GM12878 (cell line): ENCODE data around the gene PLXNA4. TPM values are rescaled to one million over a fixed set of nuclear protein-coding genes. Genes with fewer than 3 reads are reported as not detected.

Experiments used
- ATAC-seq: fragments of 200-7000 bp; cut with Tn5 transposase; 3 replicates; pipeline ENCODE4 v1.9.1; 2020; ENCODE audit warnings: mild to moderate bottlenecking, moderate library complexity
- BruUV-seq: library from RNA; stranded (reverse); fragments of 400-500 nt; replicated peaks from 2 replicates; lab custom pipeline; 2021; lab: Mats Ljungman, UMichigan
- CTCF ChIA-PET: fragments of 300-600 bp; sonication (Branson Sonifier 250); formaldehyde crosslinking; extraction: SDS; loops from one replicate; lab custom pipeline; 2021; ENCODE audit warnings: inconsistent platforms; lab: Yijun Ruan, JAX
- POLR2A ChIA-PET: fragments of 350-600 bp; formaldehyde crosslinking; extraction: SDS; loops from one replicate; lab custom pipeline; 2021; ENCODE audit warnings: inconsistent platforms; lab: Charles Lee
- RAD21 ChIA-PET: fragments of 300-600 bp; sonication (Branson Sonifier 250); formaldehyde crosslinking; loops from one replicate; lab custom pipeline; 2023; ENCODE audit warnings: antibody characterized with exemption; ENCODE audit not compliant: unreplicated experiment; lab: Charles Lee
- SMC1A ChIA-PET: fragments of 300-600 bp; sonication (Branson Sonifier 250); formaldehyde crosslinking; loops from one replicate; lab custom pipeline; 2023; ENCODE audit not compliant: unreplicated experiment, uncharacterized antibody; lab: Charles Lee
- DNase-seq: peaks from one replicate; pipeline ENCODE4 v3.0.0-alpha.2; 2011; ENCODE audit warnings: low read depth, low spot score
- FAIRE-seq: peaks from 3 replicates; lab custom pipeline; 2011; peaks lifted over from hg19 to GRCh38; lab: Jason Lieb, UNC
- H2AFZ ChIP-seq: 2 replicates; pipeline ENCODE4 v1.6.0; 2011; ENCODE audit warnings: low read depth, low read length, control low read depth; ENCODE audit not compliant: control insufficient read depth
- H3K27ac ChIP-seq: 2 replicates; pipeline ENCODE4 v1.5.1; 2011; ENCODE audit warnings: control low read depth; ENCODE audit not compliant: control insufficient read depth, insufficient read depth
- H3K27me3 ChIP-seq, 2 experiments: replicated peaks in 1 of 2; 2 replicates each; pipeline versions ENCODE4 v1.6.0 to v1.6.1; 2011; ENCODE audit warnings: low read length in 1 of 2; ENCODE audit not compliant: control insufficient read depth in 2 of 2, insufficient read depth in 2 of 2
- H3K36me3 ChIP-seq, 2 experiments: 2 replicates each; pipeline ENCODE4 v1.5.1; 2011; ENCODE audit warnings: low read length in 1 of 2; ENCODE audit not compliant: control insufficient read depth in 2 of 2, insufficient read depth in 2 of 2
- H3K4me1 ChIP-seq: 2 replicates; pipeline ENCODE4 v1.6.1; 2011; ENCODE audit warnings: mild to moderate bottlenecking, low read length, moderate library complexity, mixed read lengths; ENCODE audit not compliant: control insufficient read depth, insufficient read depth
- H3K4me2 ChIP-seq: 2 replicates; pipeline ENCODE4 v1.6.0; 2011; ENCODE audit warnings: control low read depth; ENCODE audit not compliant: control insufficient read depth, insufficient read depth
- H3K4me3 ChIP-seq: fragments of 200-600 bp; sonication (generic); 2 replicates; pipeline ENCODE4 v1.5.1; 2016
- H3K79me2 ChIP-seq: 2 replicates; pipeline ENCODE4 v1.6.0; 2011; ENCODE audit warnings: low read length; ENCODE audit not compliant: control insufficient read depth, insufficient read depth
- H3K9ac ChIP-seq: 2 replicates; pipeline ENCODE4 v1.8.0; 2011; ENCODE audit warnings: low read length, control low read depth, mixed read lengths; ENCODE audit not compliant: control insufficient read depth, insufficient read depth
- H3K9me3 ChIP-seq: replicated peaks from 3 replicates; pipeline ENCODE4 v1.5.1; 2011; ENCODE audit warnings: mild to moderate bottlenecking, low read length; ENCODE audit not compliant: control insufficient read depth, insufficient read depth
- H4K20me1 ChIP-seq: 2 replicates; pipeline ENCODE4 v1.6.0; 2011; ENCODE audit not compliant: control insufficient read depth, insufficient read depth
- ATF7 ChIP-seq: fragments of 450-650 bp; IDR thresholded peaks from 2 replicates; pipeline ENCODE4 v1.6.1; 2016; ENCODE audit warnings: low read depth, mild to moderate bottlenecking
- CBX5 ChIP-seq: sonication (generic); IDR thresholded peaks from 2 replicates; pipeline ENCODE4 v1.6.1; 2016; ENCODE audit warnings: low read depth, moderate library complexity, mild to moderate bottlenecking, inconsistent platforms
- CHD2 ChIP-seq: IDR thresholded peaks from 2 replicates; pipeline ENCODE4 v1.6.1; 2011; ENCODE audit warnings: low read depth, low read length, improper control_type of control experiment, borderline replicate concordance
- E4F1 ChIP-seq: fragments of 450-650 bp; IDR thresholded peaks from 2 replicates; pipeline ENCODE4 v1.6.1; 2018; ENCODE audit warnings: borderline replicate concordance, mild to moderate bottlenecking; ENCODE audit not compliant: partially characterized antibody
- EP300 ChIP-seq, 2 experiments: fragments of 150-350 bp in 1 of 2; IDR thresholded peaks; 2 replicates each; pipeline ENCODE4 v1.6.1; 2011 to 2012; ENCODE audit warnings: low read depth in 2 of 2, low read length in 2 of 2, borderline replicate concordance in 1 of 2, improper control_type of control experiment in 1 of 2, inconsistent platforms in 1 of 2; ENCODE audit not compliant: control insufficient read depth in 1 of 2
- FOS ChIP-seq: IDR thresholded peaks from 3 replicates; pipeline ENCODE4 v1.6.1; 2011; ENCODE audit warnings: borderline replicate concordance; ENCODE audit not compliant: insufficient read length; ENCODE audit errors: extremely low read depth
- HCFC1 ChIP-seq: fragments of 150-350 bp; IDR thresholded peaks from 2 replicates; pipeline ENCODE4 v1.6.1; 2014; ENCODE audit warnings: low read length
- IKZF1 ChIP-seq: fragments of 450-650 bp; conservative IDR thresholded peaks from 2 replicates; pipeline ENCODE4 v1.6.1; 2017; ENCODE audit warnings: antibody characterized with exemption, mild to moderate bottlenecking
- MEF2B ChIP-seq: fragments of 450-650 bp; IDR thresholded peaks from 2 replicates; pipeline ENCODE4 v1.6.1; 2018; ENCODE audit warnings: mild to moderate bottlenecking, moderate library complexity; ENCODE audit not compliant: partially characterized antibody, poor library complexity, severe bottlenecking
- NBN ChIP-seq: fragments of 450-650 bp; IDR thresholded peaks from 2 replicates; pipeline ENCODE4 v1.6.1; 2016
- NRF1 ChIP-seq: conservative IDR thresholded peaks from 2 replicates; pipeline ENCODE4 v1.6.1; 2011; ENCODE audit warnings: mild to moderate bottlenecking, low read depth, low read length, improper control_type of control experiment
- SIX5 ChIP-seq: IDR thresholded peaks from 2 replicates; pipeline ENCODE4 v1.6.1; 2011; ENCODE audit warnings: mild to moderate bottlenecking, low read depth, low read length, moderate library complexity; ENCODE audit not compliant: severe bottlenecking
- SMC3 ChIP-seq: IDR thresholded peaks from 2 replicates; pipeline ENCODE4 v1.6.1; 2011; ENCODE audit warnings: low read length, improper control_type of control experiment, borderline replicate concordance
- WGBS: methylation state at CpG from one replicate; pipeline ENCODE4 v1.1.6; 2016; ENCODE audit warnings: low lambda C conversion rate; ENCODE audit not compliant: insufficient replicate concordance, insufficient coverage; ENCODE audit errors: missing lambda C conversion rate; 5-methylcytosine and 5-hydroxymethylcytosine counted together
- in situ Hi-C: fragments of 300-500 bp; cut with MboI; formaldehyde crosslinking; loops from 9 replicates; pipeline ENCODE4 v1.14.3; 2018; ENCODE audit warnings: mixed read lengths
- intact Hi-C: fragments of 100-400 bp; cut with micrococcal nuclease; formaldehyde crosslinking; loops from one replicate; pipeline ENCODE4 v1.14.2; 2022; ENCODE audit not compliant: unreplicated experiment
- polyA plus RNA-seq, 11 experiments: library from polyadenylated mRNA; depleted of rRNA in 4 of 11; unstranded in 6 of 11; stranded (reverse) in 5 of 11; fragments of >200 nt; fragmentation: Nextera tagmentation in 4 of 11; fragmentation: Illumina TruSeq in 1 of 11; extraction: Ambion mirVana in 4 of 11; extraction: Trizol in 1 of 11; gene quantifications; 1 replicate in 1 of 11; 2 replicates in 10 of 11; pipeline versions ENCODE4 v1.2.1 to v1.2.3, GENCODE V29; 2011 to 2016; ENCODE audit warnings: inconsistent platforms in 2 of 11, missing spikeins in 2 of 11, low read depth in 1 of 11
- total RNA-seq, 4 experiments: library from RNA; depleted of rRNA in 3 of 4; stranded (reverse); fragments of >200 nt in 3 of 4; fragmentation: Illumina TruSeq in 1 of 4; extraction: Trizol in 1 of 4; gene quantifications; 2 replicates each; pipeline versions ENCODE4 v1.2.1 to v1.2.3, GENCODE V29; 2013 to 2021

PLXNA4 gene
- total and polyA plus RNA-seq, 10 of the 15 experiments (the other 5 are each of a cell fraction or from before 2014, with no cell fraction given), result 0.03 TPM; not detected in 9

DNA sequence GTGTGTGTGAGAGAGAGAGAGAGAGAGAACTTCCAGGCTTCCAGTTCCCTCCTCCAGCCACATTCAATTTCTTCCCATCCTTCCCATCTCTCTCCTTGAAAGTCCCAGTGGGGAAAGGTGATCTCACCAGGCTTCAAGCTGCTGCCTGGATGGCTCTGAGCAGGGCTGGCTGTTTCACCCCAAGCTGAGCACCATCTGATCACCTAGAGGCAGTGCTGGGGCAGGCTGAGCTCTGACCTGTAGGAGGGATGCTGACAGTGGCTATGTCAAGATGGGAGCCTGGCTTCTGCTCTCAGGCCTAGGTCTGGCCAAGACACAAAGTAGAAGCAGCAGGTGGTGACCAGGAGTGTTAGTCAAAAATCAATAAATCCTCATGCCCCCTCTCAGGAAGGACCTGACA, 370.8 kb downstream of the PLXNA4 start:
- no peaks in the 10 kb centered on the region for H3K36me3 ChIP-seq
- TF ChIP-seq EP300 (IDR thresholded peaks at IDR 0.05; ENCODE audit: borderline replicate concordance in 1 of 2, control insufficient read depth in 1 of 2, low read depth in 2 of 2, low read length in 2 of 2) (no peak), SIX5 (no peak), FOS (no peak)
- TF ChIP-seq, all 136 proteins: peak for 0
- Histone ChIP-seq H3K9me3 (no peaks in the 10 kb centered on the region), H3K79me2 (no peaks in the 10 kb centered on the region), H3K27me3 (no peaks in the 10 kb centered on the region; a peak in 1 of 4 replicates), H3K4me3 (no peak overlapping the region), H3K9ac (no peak overlapping the region), H2AFZ (no peak overlapping the region), H3K4me1 (no peaks in the 10 kb centered on the region), H3K27ac (no peak overlapping the region), H3K4me2 (no peak overlapping the region), H4K20me1 (no peaks in the 10 kb centered on the region)
- ATAC-seq (no peak), FAIRE-seq (no peak), DNase-seq (no peak)
- RAD21 ChIA-PET, result no interaction called here
- intact Hi-C loops, result no loop called here
- SMC1A ChIA-PET, result no interaction called here
- in situ Hi-C loops, result no loop called here
- BruUV-seq, result no TSS peak
- CTCF ChIA-PET, result no interaction called here
- POLR2A ChIA-PET, result no interaction called here

- CTCF ChIA-PET, result no interaction called here
- in situ Hi-C loops, result no loop called here
- H3K9me3 ChIP-seq, result no peaks in the 10 kb centered on the region
Measured at GRCh38 chr7:132203021-132203420, 373.2 kb downstream of the PLXNA4 start.

More at GRCh38 chr7:132203021-132203420, 373.2 kb downstream of the PLXNA4 start:
- intact Hi-C loops, result no loop called here
- no peaks in the 10 kb centered on the region for H4K20me1 ChIP-seq
- H3K79me2 ChIP-seq, result no peaks in the 10 kb centered on the region
- POLR2A ChIA-PET, result no interaction called here
- no peaks in the 10 kb centered on the region for H3K4me1 ChIP-seq
- TF ChIP-seq IKZF1 (no peak), CBX5 (no peak), CHD2 (no peak), E4F1 (no peak), NBN (no peak), ATF7 (no peak), MEF2B (no peak), HCFC1 (no peak), SMC3 (no peak), NRF1 (no peak)
- TF ChIP-seq, all 136 proteins: peak for 0
- ChIA-PET RAD21 (no interaction called here), SMC1A (no interaction called here)
- Histone ChIP-seq H2AFZ (no peak overlapping the region), H3K36me3 (no peaks in the 10 kb centered on the region), H3K27ac (no peak overlapping the region), H3K4me2 (no peak overlapping the region), H3K4me3 (no peak overlapping the region), H3K9ac (no peak overlapping the region), H3K27me3 (no peaks in the 10 kb centered on the region; a peak in 1 of 4 replicates)
- ATAC-seq (no peak), FAIRE-seq (no peak), DNase-seq (no peak)
- 31% methylated on average over 7 of the region's 7 CpGs for WGBS
- BruUV-seq, result no TSS peak
